ENCODE measurements around the gene SULT1C4. TPM values are rescaled to one million over a fixed set of nuclear protein-coding genes. Genes with fewer than 3 reads are reported as not detected.

SULT1C4 gene
- total and polyA plus RNA-seq, 2 of the 8 experiments (the other 6 are each of a cell fraction or from before 2014, with no cell fraction given) = 1.5 to 2.1 TPM

- no peak overlapping the region for H4K5ac ChIP-seq (ENCODE audit: insufficient read length, low read depth, low read length)
- H3K56ac ChIP-seq (replicated peaks; ENCODE audit: insufficient read length, low read depth, low read length) = no peak overlapping the region
- H3K18ac ChIP-seq (ENCODE audit: extremely low read depth, low read length) = no peak overlapping the region
- no peaks in the 10 kb centered on the region for H3K27me3 ChIP-seq (replicated peaks in 1 of 4; ENCODE audit: control insufficient read depth in 3 of 4, extremely low read depth in 1 of 4, insufficient read depth in 3 of 4, low read length in 3 of 4)
- no peaks in the 10 kb centered on the region for H3K9me3 ChIP-seq (ENCODE audit: insufficient read depth in 2 of 2, low read depth in 1 of 2, low read length in 1 of 2)
- no peak overlapping the region for H4K91ac ChIP-seq (replicated peaks; ENCODE audit: insufficient read length, low read length)
- H2BK5ac ChIP-seq (ENCODE audit: low read depth, low read length) = no peak overlapping the region
- no peak overlapping the region for H3K23ac ChIP-seq (ENCODE audit: insufficient read length)
- ChIA-PET CTCF (ENCODE audit: partially characterized antibody) (interaction anchor here (0.6 kb wide), 1 partner anchor 131 kb away, joined by 3 read pairs; no protein-coding TSS in a partner anchor), POLR2A (ENCODE audit: partially characterized antibody) (no interaction called here)
- H3K9ac ChIP-seq (replicated peaks in 1 of 4; ENCODE audit: extremely low read depth in 1 of 4, low read depth in 3 of 4, low read length in 3 of 4) = no peak overlapping the region
- no peak overlapping the region for H3K4me2 ChIP-seq (ENCODE audit: insufficient read depth in 1 of 2, low read depth in 2 of 2, low read length in 2 of 2)
- no peak overlapping the region for H2AFZ ChIP-seq (ENCODE audit: low read length)
- no peak overlapping the region for H2BK20ac ChIP-seq (ENCODE audit: low read length)
- no peaks in the 10 kb centered on the region for H3K4me1 ChIP-seq (replicated peaks in 1 of 4; ENCODE audit: control insufficient read depth in 3 of 4, insufficient read depth in 4 of 4, low read length in 3 of 4)
- H3K79me1 ChIP-seq (ENCODE audit: low read depth, low read length) = no peaks in the 10 kb centered on the region
- H3K23me2 ChIP-seq (ENCODE audit: low read depth, low read length) = no peaks in the 10 kb centered on the region
- no peak overlapping the region for H3K14ac ChIP-seq (ENCODE audit: insufficient read length)
- no peak overlapping the region for H2BK15ac ChIP-seq (ENCODE audit: low read length)
- no peaks in the 10 kb centered on the region for H3K36me3 ChIP-seq (ENCODE audit: control insufficient read depth in 2 of 4, insufficient read depth in 4 of 4, low read length in 3 of 4)
- FAIRE-seq (no peak), DNase-seq (ENCODE audit: low read depth in 1 of 2, low spot score in 2 of 2) (no peak)
- no peaks in the 10 kb centered on the region for H4K20me1 ChIP-seq (replicated peaks in 1 of 2; ENCODE audit: control insufficient read depth in 1 of 2, insufficient read depth in 2 of 2, low read length in 2 of 2)
- no peak overlapping the region for H4K8ac ChIP-seq (ENCODE audit: extremely low read depth, insufficient read depth, low read length)
- no peak overlapping the region for H3K4ac ChIP-seq (replicated peaks; ENCODE audit: insufficient read length, low read depth, low read length)
- H3K4me3 ChIP-seq (ENCODE audit: extremely low read depth in 1 of 4, insufficient read depth in 2 of 4, low read depth in 3 of 4, low read length in 4 of 4) = no peak overlapping the region
- no peak overlapping the region for H2AK5ac ChIP-seq (ENCODE audit: low read depth, low read length)
- H3K27ac ChIP-seq (ENCODE audit: low read depth, low read length) = no peak overlapping the region
- H2BK12ac ChIP-seq (ENCODE audit: low read depth, low read length) = no peak overlapping the region
- no peaks in the 10 kb centered on the region for H3K79me2 ChIP-seq (ENCODE audit: control insufficient read depth in 1 of 2, insufficient read depth in 2 of 2, low read length in 2 of 2)
- no peak overlapping the region for H2BK120ac ChIP-seq (replicated peaks; ENCODE audit: low read depth, low read length)
- no peak for TF ChIP-seq JUN (IDR thresholded peaks at IDR 0.05; ENCODE audit: low read depth, low read length)
- TF ChIP-seq CHD1 (IDR thresholded peaks at IDR 0.05; ENCODE audit: low read depth, low read length) = no peak
- WGBS, 2 experiments (ENCODE audit: extremely low coverage in 1 of 2, insufficient coverage in 1 of 2, insufficient read length in 1 of 2, insufficient replicate concordance in 2 of 2, low coverage in 1 of 2, low lambda C conversion rate in 2 of 2, missing lambda C conversion rate in 1 of 2) = 80% methylated on average over 2 of the region's 2 CpGs; no CpG with 5 or more reads in 1 of the 2 experiments
These were observed 48.0 kb upstream of the SULT1C4 start for GRCh38 chr2:108329771-108330170.

Data from H1 (cell line).